T-helper 17 cell (primary cell): ENCODE results near the gene MTMR4. TPM values are rescaled to one million over a fixed set of nuclear protein-coding genes. Genes with fewer than 3 reads are reported as not detected.
A peak's percentile ranks its signal among the peaks of the same experiment; 100 is the strongest.
"Not testable (repeated sequence)": the region's sequence is repeated elsewhere in the genome, so short reads cannot be mapped to it uniquely, and the experiment has no call there.

Source experiments
- ATAC-seq: fragments of 150-1000 bp; cut with Tn5 transposase; 2 replicates; pipeline ENCODE4 v1.10.0; 2021; ENCODE audit warnings: mild to moderate bottlenecking, moderate library complexity
- DNase-seq, 3 donors: peaks; one replicate each; pipeline versions ENCODE4 v3.0.0 to v3.0.0-alpha.2; 2020 to 2021
- H3K9me3 ChIP-seq: one replicate; pipeline ENCODE4 v1.7.0; 2013; ENCODE audit warnings: low read length, mild to moderate bottlenecking; ENCODE audit not compliant: control insufficient read depth, poor library complexity, severe bottlenecking
- H3K27ac Mint-ChIP-seq: one replicate; pipeline ENCODE4 v1.8.0; 2022; ENCODE audit warnings: mild to moderate bottlenecking, moderate library complexity, mixed read lengths
- H3K27me3 Mint-ChIP-seq: one replicate; pipeline ENCODE4 v1.8.0; 2022; ENCODE audit warnings: mixed read lengths
- H3K36me3 Mint-ChIP-seq: one replicate; pipeline ENCODE4 v1.8.0; 2022; ENCODE audit warnings: low read depth, mixed read lengths
- H3K4me1 Mint-ChIP-seq: one replicate; pipeline ENCODE4 v1.8.0; 2022; ENCODE audit warnings: mild to moderate bottlenecking, mixed read lengths
- H3K4me3 Mint-ChIP-seq: one replicate; pipeline ENCODE4 v1.8.0; 2022; ENCODE audit warnings: mild to moderate bottlenecking, moderate library complexity, mixed read lengths
- total RNA-seq, 4 donors: library from RNA in 2 of 4; stranded (reverse) in 2 of 4; gene quantifications; one replicate each; pipeline ENCODE4 v1.2.3 and lab custom pipeline; 2022 to 2026

MTMR4 gene
- total RNA-seq, 2 donors from 2014 or later, result 36.6 to 41.3 TPM

DNA sequence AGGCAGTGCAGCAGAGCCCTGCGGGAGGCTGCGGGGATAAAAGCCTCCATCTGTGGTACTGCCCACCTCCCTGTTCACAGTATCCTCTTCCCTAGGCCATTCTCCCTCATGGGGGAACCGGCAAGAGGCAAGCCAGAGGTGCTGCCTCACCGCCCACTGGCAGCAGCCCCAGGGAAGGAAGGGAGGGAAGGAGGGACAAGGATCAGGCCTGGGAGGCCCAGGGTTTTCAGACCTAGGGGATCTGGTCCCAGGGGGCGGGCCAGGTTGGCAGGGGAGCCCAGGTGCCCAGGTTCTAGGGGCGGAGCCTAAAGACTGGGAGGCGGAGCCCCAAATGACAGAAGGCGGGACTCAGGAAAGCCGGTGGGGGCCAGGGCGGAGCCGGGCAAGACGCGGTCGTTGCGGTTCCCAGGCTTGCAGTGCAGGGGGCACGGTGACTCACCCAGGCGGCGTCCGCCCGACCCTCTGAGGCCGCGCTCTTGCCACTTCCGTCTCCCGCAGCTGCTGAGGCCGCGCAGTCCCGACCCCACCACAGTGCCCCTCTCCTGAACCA is 3.0 kb upstream of the MTMR4 start:
- Mint-ChIP-seq H3K4me1 (peaks cover 41% of the 10 kb centered on the region), H3K27me3 (no peaks in the 10 kb centered on the region), H3K36me3 (no peaks in the 10 kb centered on the region), H3K4me3 (peak overlapping the region; percentile 95), H3K27ac (peak overlapping the region; percentile 92)
- no peaks in the 10 kb centered on the region for H3K9me3 ChIP-seq
- DNase-seq (no peak), ATAC-seq (no peak)

DNA sequence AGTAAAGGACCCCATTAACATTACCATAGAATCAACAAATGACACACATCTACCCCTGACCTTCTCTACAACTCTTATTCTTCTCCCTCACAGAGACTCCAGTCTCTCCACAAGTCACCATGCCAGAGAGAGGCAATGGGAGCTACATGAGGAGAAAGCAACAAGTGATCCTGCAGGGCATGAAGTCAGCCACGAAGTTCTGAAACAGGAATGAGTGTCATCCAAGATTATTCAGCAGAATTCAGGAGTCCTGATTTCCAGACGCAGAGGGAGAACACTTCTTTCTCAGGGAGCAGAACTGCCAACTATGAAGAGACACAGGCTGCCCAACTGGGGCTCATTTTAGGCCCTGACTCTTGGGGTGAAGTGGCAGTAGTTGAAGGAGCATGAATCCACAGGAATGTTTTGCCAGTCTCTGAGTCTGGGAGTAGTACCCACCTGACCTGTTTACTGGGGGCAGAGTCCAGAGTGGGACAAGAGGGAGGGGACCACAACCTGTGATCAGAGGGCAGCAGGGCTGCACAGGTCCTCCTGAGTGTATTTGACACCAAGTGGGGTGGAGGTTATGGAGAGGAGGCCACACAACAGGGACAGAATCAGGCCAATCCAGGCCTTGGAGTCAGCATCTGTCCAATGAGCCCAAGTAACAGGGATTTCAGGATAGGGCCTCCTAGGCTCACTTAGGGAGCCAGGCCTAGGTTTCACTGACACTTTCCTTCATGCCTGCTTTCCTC is 2.4 kb upstream of the MTMR4 start:
- Mint-ChIP-seq H3K4me1 (peaks cover 41% of the 10 kb centered on the region), H3K36me3 (no peaks in the 10 kb centered on the region), H3K27me3 (no peaks in the 10 kb centered on the region), H3K27ac (peak overlapping the region; percentile 92), H3K4me3 (peak overlapping the region; percentile 95)
- H3K9me3 ChIP-seq, result no peaks in the 10 kb centered on the region
- no peak for ATAC-seq
- no peak for DNase-seq

DNA sequence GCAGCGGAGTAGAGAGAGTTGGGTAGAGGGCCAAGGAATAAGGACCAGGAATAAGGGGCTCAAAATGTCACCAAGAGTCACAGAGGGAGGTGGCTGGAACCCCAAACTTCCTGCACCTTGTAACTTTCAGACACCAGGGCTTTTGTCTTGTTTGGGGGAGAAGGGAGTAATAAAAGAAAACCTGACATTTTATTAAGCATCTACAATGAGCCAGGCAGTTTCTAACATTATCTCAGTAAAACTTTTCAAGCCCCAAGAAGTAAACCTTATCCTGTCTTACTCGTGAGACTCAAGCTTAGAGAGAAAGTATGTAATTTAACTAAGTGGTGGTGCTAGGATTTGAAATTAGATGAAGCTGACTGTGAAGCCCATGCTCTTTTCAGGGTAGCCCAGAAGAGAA is 848 bp upstream of the MTMR4 start:
- H3K36me3 Mint-ChIP-seq, result peaks cover 3% of the 10 kb centered on the region
- peak overlapping the region; percentile 93 for H3K4me3 Mint-ChIP-seq
- peaks cover 42% of the 10 kb centered on the region for H3K4me1 Mint-ChIP-seq
- H3K9me3 ChIP-seq, result no peaks in the 10 kb centered on the region
- DNase-seq (no peak), ATAC-seq (no peak)
- no peaks in the 10 kb centered on the region for H3K27me3 Mint-ChIP-seq
- peak overlapping the region; percentile 92 for H3K27ac Mint-ChIP-seq

DNA sequence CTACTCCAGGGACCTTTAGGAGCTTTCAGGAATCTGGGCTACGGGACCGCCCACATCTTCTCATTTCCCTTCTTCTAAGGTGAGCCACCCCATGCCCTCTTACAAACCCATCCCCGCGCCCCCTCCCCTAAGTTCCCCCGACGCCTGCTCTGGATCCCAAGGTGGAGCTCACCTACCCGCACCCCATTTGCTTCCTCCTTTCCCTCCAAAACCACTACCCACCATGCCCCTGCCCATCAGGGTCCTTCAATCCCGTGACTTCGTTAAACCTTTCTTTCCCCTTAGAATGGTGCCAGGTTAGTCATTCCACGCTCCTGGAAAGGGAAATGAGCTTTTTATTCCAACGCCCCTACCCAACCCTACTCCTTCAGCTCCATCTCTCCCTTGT is 326 bp upstream of the MTMR4 start:
- H3K4me3 Mint-ChIP-seq, result peak overlapping the region; percentile 93
- H3K36me3 Mint-ChIP-seq, result peaks cover 8% of the 10 kb centered on the region
- no peak for DNase-seq
- H3K4me1 Mint-ChIP-seq, result peaks cover 48% of the 10 kb centered on the region
- H3K9me3 ChIP-seq, result no peaks in the 10 kb centered on the region
- H3K27me3 Mint-ChIP-seq, result no peaks in the 10 kb centered on the region
- H3K27ac Mint-ChIP-seq, result peak overlapping the region; percentile 92
- no peak for ATAC-seq

DNA sequence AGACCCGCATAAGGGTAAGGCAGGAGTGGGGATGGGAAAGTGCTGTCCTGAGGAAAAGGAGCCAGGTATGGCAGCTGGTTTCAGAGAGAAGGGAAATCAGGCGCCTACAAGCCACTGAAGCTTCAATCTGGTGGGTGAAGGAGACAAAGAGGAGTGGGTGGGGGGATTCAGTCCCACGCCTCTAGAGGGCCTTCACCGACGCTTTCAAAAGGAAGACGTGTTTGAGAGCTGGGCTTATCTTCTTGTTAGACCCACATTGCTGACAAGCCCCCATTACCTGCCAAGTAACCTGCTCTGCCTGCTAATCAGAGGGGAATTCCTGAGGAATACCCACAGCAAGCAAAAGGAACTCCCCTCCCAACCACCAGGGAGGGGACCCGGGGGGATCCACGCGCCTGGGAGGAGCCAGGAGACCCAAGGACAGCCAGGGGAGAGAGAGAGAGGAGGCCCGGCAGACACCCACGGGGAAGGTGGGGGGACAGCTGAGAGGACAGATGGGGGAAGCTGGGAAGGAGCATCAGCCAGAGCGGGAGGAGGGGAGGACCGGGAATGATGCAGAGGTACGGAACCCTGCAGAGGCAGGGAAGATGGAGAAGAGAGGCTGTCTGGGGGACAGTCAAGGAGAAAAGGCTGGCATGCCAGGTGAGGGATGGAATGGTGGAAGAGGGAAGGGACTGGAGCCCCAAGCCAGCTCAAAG is 1.0 kb downstream of the MTMR4 start:
- Mint-ChIP-seq H3K27me3 (no peaks in the 10 kb centered on the region), H3K36me3 (peaks cover 10% of the 10 kb centered on the region), H3K27ac (peak overlapping the region; percentile 83), H3K4me3 (peak overlapping the region; percentile 93), H3K4me1 (peaks cover 45% of the 10 kb centered on the region)
- DNase-seq (peak; percentile 12 to 34 (median 22)), ATAC-seq (no peak)
- H3K9me3 ChIP-seq, result no peaks in the 10 kb centered on the region

DNA sequence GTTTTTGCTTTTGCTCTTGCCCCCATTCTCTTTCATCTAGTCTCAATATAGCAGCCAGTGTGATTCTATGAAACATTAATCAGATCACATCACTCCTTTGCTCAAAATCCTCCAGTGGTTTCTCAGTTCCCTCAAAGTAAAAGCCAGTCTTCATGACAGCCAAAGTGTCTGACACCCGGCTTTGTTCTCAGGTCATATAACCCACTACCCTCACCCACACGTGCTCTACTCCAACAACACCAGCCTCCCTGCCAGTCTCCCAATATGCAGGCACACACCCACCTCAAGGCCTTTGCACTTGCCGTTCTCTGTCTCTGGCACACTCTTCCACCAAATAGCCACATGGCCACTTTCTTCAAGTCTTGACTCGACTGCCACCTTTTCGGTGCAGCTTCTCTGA is 4.4 kb downstream of the MTMR4 start:
- Mint-ChIP-seq H3K27me3 (no peaks in the 10 kb centered on the region), H3K36me3 (peaks cover 14% of the 10 kb centered on the region), H3K4me3 (no peak overlapping the region), H3K27ac (peak overlapping the region; percentile 92), H3K4me1 (peaks cover 26% of the 10 kb centered on the region)
- no peak for DNase-seq
- ATAC-seq, result no peak
- H3K9me3 ChIP-seq, result no peaks in the 10 kb centered on the region

DNA sequence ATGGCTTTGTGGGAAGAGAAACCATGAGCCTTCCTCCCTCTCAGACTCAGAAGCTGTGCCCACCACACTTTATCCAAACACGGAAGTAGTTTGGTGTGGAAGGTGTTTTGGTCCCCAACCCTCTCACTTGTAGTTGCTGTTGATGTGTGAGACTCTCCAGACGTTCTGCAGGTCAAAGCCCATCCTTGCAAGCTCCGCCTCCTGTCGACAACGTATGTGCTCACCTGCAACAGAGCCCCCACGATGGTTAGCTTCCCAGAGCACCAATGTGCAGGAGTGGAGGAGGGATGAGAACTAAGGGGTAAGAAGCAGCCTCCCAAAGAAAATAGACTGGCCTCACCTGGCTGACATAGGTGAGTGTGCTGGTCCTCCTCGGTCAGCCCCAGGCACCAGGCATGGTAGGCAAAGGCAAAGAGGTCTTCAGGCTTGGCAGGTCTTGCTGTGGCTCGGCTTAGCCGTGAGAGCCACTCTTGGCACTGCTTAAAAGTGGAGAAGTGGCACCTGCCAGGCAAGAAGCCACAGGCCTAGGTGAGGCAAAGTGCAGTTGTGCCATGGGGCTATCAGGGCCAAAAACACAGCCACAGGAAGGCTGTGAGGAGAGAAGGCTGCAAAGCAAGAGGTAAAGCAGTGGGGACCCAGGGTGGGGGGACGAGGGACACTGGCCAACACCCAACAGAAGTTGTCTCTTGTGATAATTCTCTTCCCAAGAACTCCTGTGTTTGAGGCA is 5.9 kb downstream of the MTMR4 start:
- Mint-ChIP-seq H3K27me3 (no peaks in the 10 kb centered on the region), H3K27ac (no peak overlapping the region), H3K36me3 (peaks cover 14% of the 10 kb centered on the region), H3K4me1 (peaks cover 17% of the 10 kb centered on the region), H3K4me3 (peak overlapping the region; percentile 7)
- H3K9me3 ChIP-seq, result no peaks in the 10 kb centered on the region
- no peak for ATAC-seq
- no peak for DNase-seq

DNA sequence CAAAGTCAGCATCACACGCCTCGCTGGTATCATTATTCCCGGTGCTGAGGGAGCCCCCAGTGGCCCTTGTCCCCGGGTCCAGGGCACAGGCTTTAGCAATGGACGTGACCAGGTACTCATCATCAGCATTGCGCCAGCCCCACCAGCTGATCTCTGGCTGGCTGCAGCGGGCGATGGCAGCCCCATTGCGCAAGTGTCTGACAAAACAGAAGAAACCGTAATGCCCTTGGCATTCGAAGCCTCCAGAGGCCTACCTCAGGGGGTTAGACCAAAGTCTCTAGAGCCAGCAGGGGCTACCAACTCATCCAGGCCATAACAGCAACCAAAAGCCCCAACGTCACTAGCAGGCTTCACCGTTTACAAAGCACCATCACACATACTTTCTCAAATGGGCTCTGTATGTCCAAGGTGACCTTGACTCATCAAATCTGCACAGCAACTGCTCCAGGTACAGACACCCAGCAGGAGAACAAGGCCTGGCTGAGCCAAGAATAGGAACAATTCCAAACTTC is 7.3 kb downstream of the MTMR4 start:
- ATAC-seq, result no peak
- DNase-seq, result no peak
- peaks cover 14% of the 10 kb centered on the region for H3K36me3 Mint-ChIP-seq
- H3K4me1 Mint-ChIP-seq, result peaks cover 9% of the 10 kb centered on the region
- no peaks in the 10 kb centered on the region for H3K9me3 ChIP-seq
- no peak overlapping the region for H3K4me3 Mint-ChIP-seq
- peak overlapping the region; percentile 9 for H3K27ac Mint-ChIP-seq
- H3K27me3 Mint-ChIP-seq, result no peaks in the 10 kb centered on the region

DNA sequence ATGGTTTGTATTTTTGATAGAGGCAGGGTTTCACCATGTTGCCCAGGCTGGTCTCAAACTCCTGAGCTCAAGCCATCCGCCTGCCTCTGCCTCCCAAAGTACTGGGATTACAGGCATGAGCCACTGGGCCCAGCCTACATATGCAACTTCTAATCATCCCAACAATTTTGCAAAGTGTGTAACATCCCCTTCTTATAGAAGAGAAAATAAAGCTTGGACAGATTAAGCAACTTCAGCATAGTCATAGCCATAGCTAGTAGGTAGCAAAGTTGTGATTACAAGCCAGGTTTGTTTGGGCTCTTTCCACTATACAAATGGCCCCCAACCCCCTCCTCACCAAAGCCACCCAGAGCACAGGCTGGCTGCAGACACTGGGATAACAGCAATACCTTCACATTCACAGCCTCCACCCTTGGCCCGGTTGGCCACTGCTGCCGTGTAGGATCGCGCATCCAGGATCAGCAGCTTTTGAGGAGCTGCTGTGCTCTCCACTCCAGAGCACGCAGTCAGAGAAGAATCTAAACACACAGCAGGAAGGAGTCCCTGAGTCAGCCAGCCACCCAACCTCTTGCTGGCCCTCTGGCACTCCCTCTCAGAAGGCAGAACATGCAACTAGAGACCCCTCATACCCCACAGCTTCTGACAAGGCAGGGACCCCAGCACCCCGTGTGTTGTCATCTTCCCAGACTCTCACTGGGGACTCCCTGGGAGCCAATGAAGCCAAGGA is 7.9 kb downstream of the MTMR4 start:
- ATAC-seq, result no peak

DNA sequence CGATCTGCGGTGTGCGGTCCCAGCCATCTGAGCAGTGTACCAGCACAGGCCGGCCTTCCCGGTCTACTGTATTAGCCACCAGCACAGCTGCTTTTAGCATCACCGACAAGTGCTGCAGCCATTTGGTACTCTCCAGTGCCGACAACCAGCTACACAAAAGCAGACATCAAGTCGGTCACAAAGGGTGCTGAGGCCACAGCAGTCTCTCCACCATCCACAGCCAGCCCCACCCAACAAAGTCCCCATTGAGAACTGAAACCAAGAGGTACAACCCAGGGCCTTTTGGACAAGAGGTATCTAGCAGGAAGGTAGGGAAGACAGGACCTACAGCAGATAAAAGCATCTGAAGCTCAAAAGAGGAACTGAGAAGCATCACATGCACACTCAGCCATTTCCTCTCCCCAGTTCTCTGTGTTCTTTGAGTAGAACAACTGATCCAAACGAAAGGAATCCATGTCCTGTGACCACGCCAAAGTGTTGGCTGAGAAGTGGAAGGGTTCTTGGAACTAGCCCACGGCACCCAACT is 9.5 kb downstream of the MTMR4 start:
- H3K4me1 Mint-ChIP-seq, result peaks cover 4% of the 10 kb centered on the region

More for the DNA sequence above, 7.9 kb downstream of the MTMR4 start:
- no peak overlapping the region for H3K4me3 Mint-ChIP-seq
- no peaks in the 10 kb centered on the region for H3K9me3 ChIP-seq
- peaks cover 12% of the 10 kb centered on the region for H3K36me3 Mint-ChIP-seq
- H3K27ac Mint-ChIP-seq, result peak overlapping the region; percentile 9
- no peaks in the 10 kb centered on the region for H3K27me3 Mint-ChIP-seq
- peaks cover 9% of the 10 kb centered on the region for H3K4me1 Mint-ChIP-seq
- DNase-seq, result no peak

DNA sequence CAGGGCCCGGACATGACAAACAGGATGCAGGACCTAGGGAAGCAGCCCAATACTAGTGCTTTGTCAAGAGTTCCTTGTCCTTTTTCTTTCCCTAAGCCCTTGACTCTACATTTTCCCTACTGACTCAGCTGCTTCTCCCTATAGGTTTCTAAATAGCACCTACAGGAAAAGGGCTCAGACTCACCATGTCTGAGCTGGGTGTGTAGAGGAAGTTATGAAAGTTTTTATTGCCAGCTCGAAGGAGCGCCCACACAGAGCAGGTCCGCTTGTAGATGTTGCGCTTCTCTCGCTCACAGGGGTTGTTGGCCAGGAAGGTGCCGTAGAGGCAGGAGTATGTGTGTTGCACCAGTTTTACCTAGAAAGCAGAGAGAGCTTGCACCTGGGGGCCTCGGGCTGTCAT is 10.6 kb downstream of the MTMR4 start:
- H3K36me3 Mint-ChIP-seq, result peaks cover 5% of the 10 kb centered on the region
- ATAC-seq, result no peak
- H3K27ac Mint-ChIP-seq, result peak overlapping the region; percentile 70

More for the DNA sequence above, 9.5 kb downstream of the MTMR4 start:
- peak overlapping the region; percentile 70 for H3K27ac Mint-ChIP-seq
- no peak for DNase-seq
- H3K9me3 ChIP-seq, result no peaks in the 10 kb centered on the region
- H3K36me3 Mint-ChIP-seq, result peaks cover 7% of the 10 kb centered on the region
- ATAC-seq, result peak; percentile 67
- no peaks in the 10 kb centered on the region for H3K27me3 Mint-ChIP-seq
- no peak overlapping the region for H3K4me3 Mint-ChIP-seq

DNA sequence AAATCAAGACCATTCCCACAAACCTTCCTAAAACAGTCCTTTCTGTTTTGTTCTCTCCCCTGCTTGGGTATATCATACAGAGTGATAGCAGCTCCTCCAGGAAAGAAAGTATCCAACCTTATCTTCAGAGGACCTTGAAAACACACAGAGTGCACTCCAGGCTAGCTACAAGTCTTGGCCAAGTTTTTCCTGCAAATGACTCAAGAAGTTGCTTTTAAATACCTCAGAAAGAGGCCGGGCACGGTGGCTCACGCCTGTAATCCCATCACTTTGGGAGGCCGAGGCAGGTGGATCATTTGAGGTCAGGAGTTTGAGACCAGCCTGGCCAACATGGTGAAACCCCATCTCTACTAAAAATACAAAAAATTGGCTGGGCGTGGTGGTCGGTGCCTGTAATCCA is 11.3 kb downstream of the MTMR4 start:
- peak overlapping the region; percentile 70 for H3K27ac Mint-ChIP-seq
- H3K36me3 Mint-ChIP-seq, H3K27me3 Mint-ChIP-seq, H3K4me1 Mint-ChIP-seq, H3K9me3 ChIP-seq, H3K4me3 Mint-ChIP-seq, ATAC-seq, DNase-seq: not testable (repeated sequence)

More for the DNA sequence above, 10.6 kb downstream of the MTMR4 start:
- H3K9me3 ChIP-seq, result no peaks in the 10 kb centered on the region
- no peaks in the 10 kb centered on the region for H3K27me3 Mint-ChIP-seq
- DNase-seq, result no peak
- peaks cover 4% of the 10 kb centered on the region for H3K4me1 Mint-ChIP-seq
- no peak overlapping the region for H3K4me3 Mint-ChIP-seq
